GM10266 (cell line): ENCODE measurements around the gene SEMA3B.

Experiments used
- DNase-seq: peaks from one replicate; pipeline ENCODE4 v3.0.0; 2012; ENCODE audit errors: extremely low spot score
- CTCF ChIP-seq: IDR thresholded peaks from 2 replicates; pipeline ENCODE4 v1.5.1; 2012; ENCODE audit warnings: mild to moderate bottlenecking, low read depth; ENCODE audit not compliant: control insufficient read depth, insufficient read depth; ENCODE audit errors: missing control alignments

Gene SEMA3B

GRCh38 chr3:50286322-50287227, 17.6 kb downstream of the SEMA3B start:
- DNase-seq, result no peak
- no peak for TF ChIP-seq CTCF

- no peak for DNase-seq
- no peak for TF ChIP-seq CTCF
These were observed 18.3 kb downstream of the SEMA3B start for GRCh38 chr3:50287262-50287661.

GRCh38 chr3:50288387-50289007, 19.6 kb downstream of the SEMA3B start:
- no peak for TF ChIP-seq CTCF

GRCh38 chr3:50289130-50289529, 20.2 kb downstream of the SEMA3B start:
- TF ChIP-seq CTCF, result no peak
- DNase-seq, result no peak

More at GRCh38 chr3:50288387-50289007, 19.6 kb downstream of the SEMA3B start:
- no peak for DNase-seq

- no peak for DNase-seq
- no peak for TF ChIP-seq CTCF
These were observed 21.3 kb downstream of the SEMA3B start for GRCh38 chr3:50290161-50290641.

- TF ChIP-seq CTCF, result no peak
- peak; percentile 95 for DNase-seq
These were observed 23.5 kb downstream of the SEMA3B start, which contains the start of gene IFRD2 for GRCh38 chr3:50292159-50293078. Gene IFRD2 (minus strand): TSS chr3:50292429. CDS start chr3:50292274, 155 bp downstream.
